MM.1S (cell line): ENCODE results near the gene GPR180.

Source experiments
- DNase-seq: peaks from one replicate; pipeline ENCODE4 v3.0.0-alpha.2; 2015
- H2AFZ ChIP-seq: fragments of 300-600 bp; sonication (generic); 2 replicates; pipeline ENCODE4 v1.6.0; 2016; ENCODE audit warnings: antibody characterized with exemption, low read length
- H3F3A ChIP-seq: fragments of 300-600 bp; sonication (generic); 2 replicates; pipeline ENCODE4 v1.6.1; 2016; ENCODE audit warnings: mild to moderate bottlenecking, antibody characterized with exemption, low read length, moderate library complexity, mixed read lengths; ENCODE audit not compliant: insufficient read depth
- H3K27ac ChIP-seq: fragments of 300-600 bp; sonication (generic); 2 replicates; pipeline ENCODE4 v1.5.1; 2016; ENCODE audit warnings: mild to moderate bottlenecking, low read length
- H3K27me3 ChIP-seq: fragments of 300-600 bp; sonication (generic); replicated peaks from 2 replicates; pipeline ENCODE4 v1.6.0; 2016; ENCODE audit warnings: low read length; ENCODE audit not compliant: insufficient read depth
- H3K36me3 ChIP-seq: fragments of 300-600 bp; sonication (generic); replicated peaks from 2 replicates; pipeline ENCODE4 v1.6.1; 2016; ENCODE audit warnings: mild to moderate bottlenecking, low read length, mixed read lengths; ENCODE audit not compliant: insufficient read depth
- H3K4me1 ChIP-seq: fragments of 300-600 bp; sonication (generic); 2 replicates; pipeline ENCODE4 v1.6.1; 2016; ENCODE audit warnings: low read length, mixed read lengths
- H3K4me2 ChIP-seq: fragments of 300-600 bp; sonication (generic); 2 replicates; pipeline ENCODE4 v1.6.0; 2016; ENCODE audit warnings: low read depth, low read length
- H3K4me3 ChIP-seq: fragments of 300-600 bp; sonication (generic); 2 replicates; pipeline ENCODE4 v1.5.1; 2016; ENCODE audit warnings: low read length, mixed read lengths
- H3K79me2 ChIP-seq: fragments of 300-600 bp; sonication (generic); 2 replicates; pipeline ENCODE4 v1.6.1; 2016; ENCODE audit warnings: mixed run types, low read length, mixed read lengths
- H3K9ac ChIP-seq: fragments of 300-600 bp; sonication (generic); 2 replicates; pipeline ENCODE4 v1.6.1; 2016; ENCODE audit warnings: low read length, mixed read lengths
- H3K9me2 ChIP-seq: fragments of 300-600 bp; sonication (generic); replicated peaks from 2 replicates; pipeline ENCODE4 v1.6.1; 2016; ENCODE audit warnings: mild to moderate bottlenecking, low read length, mixed read lengths; ENCODE audit not compliant: insufficient read depth
- H3K9me3 ChIP-seq: fragments of 300-600 bp; sonication (generic); replicated peaks from 2 replicates; pipeline ENCODE4 v1.6.1; 2016; ENCODE audit warnings: mild to moderate bottlenecking, low read length, mixed read lengths; ENCODE audit not compliant: insufficient read depth
- H4K20me1 ChIP-seq: fragments of 300-600 bp; sonication (generic); 2 replicates; pipeline ENCODE4 v1.6.1; 2016; ENCODE audit warnings: mild to moderate bottlenecking, low read length, moderate library complexity, mixed read lengths; ENCODE audit not compliant: insufficient read depth
- CTCF ChIP-seq: fragments of 300-600 bp; sonication (generic); IDR thresholded peaks from 2 replicates; pipeline ENCODE4 v1.5.1; 2016; ENCODE audit warnings: antibody characterized with exemption, low read length, mixed read lengths
- EZH2 ChIP-seq: fragments of 300-600 bp; sonication (generic); optimal IDR thresholded peaks from 2 replicates; pipeline ENCODE3; 2017; ENCODE audit warnings: low read depth, mild to moderate bottlenecking, antibody characterized with exemption, low read length, mixed read lengths
- EZH2phosphoT487 ChIP-seq: fragments of 300-600 bp; sonication (generic); IDR thresholded peaks from 2 replicates; pipeline ENCODE4 v1.6.1; 2018; ENCODE audit warnings: antibody characterized with exemption, low read length

Gene GPR180

GRCh38 chr13:94677799-94678198 is 76.1 kb downstream of the GPR180 start:
- H4K20me1 ChIP-seq: no peaks in the 10 kb centered on the region
- TF ChIP-seq CTCF (no peak), EZH2phosphoT487 (no peak), EZH2 (no peak)
- H3K36me3 ChIP-seq: no peaks in the 10 kb centered on the region
- no peaks in the 10 kb centered on the region for H3K27me3 ChIP-seq
- H3K4me2 ChIP-seq: no peak overlapping the region
- no peak overlapping the region for H2AFZ ChIP-seq
- no peak overlapping the region for H3K4me3 ChIP-seq
- no peaks in the 10 kb centered on the region for H3K9me3 ChIP-seq
- H3F3A ChIP-seq: no peaks in the 10 kb centered on the region
- no peaks in the 10 kb centered on the region for H3K4me1 ChIP-seq
- no peak overlapping the region for H3K9ac ChIP-seq
- H3K9me2 ChIP-seq: no peaks in the 10 kb centered on the region
- H3K79me2 ChIP-seq: no peaks in the 10 kb centered on the region
- no peak overlapping the region for H3K27ac ChIP-seq
- no peak for DNase-seq

GRCh38 chr13:94678845-94679244 is 77.2 kb downstream of the GPR180 start:
- no peaks in the 10 kb centered on the region for H3K9me3 ChIP-seq
- no peaks in the 10 kb centered on the region for H3K27me3 ChIP-seq
- no peaks in the 10 kb centered on the region for H3K36me3 ChIP-seq
- no peak overlapping the region for H3K9ac ChIP-seq
- H3K4me1 ChIP-seq: no peaks in the 10 kb centered on the region
- H4K20me1 ChIP-seq: no peaks in the 10 kb centered on the region
- no peak overlapping the region for H3K27ac ChIP-seq
- H3K4me2 ChIP-seq: no peak overlapping the region
- H3K79me2 ChIP-seq: no peaks in the 10 kb centered on the region
- no peaks in the 10 kb centered on the region for H3F3A ChIP-seq
- H3K9me2 ChIP-seq: no peaks in the 10 kb centered on the region
- no peak overlapping the region for H3K4me3 ChIP-seq
- TF ChIP-seq CTCF (no peak), EZH2phosphoT487 (no peak), EZH2 (no peak)
- DNase-seq: no peak
- H2AFZ ChIP-seq: no peak overlapping the region

- Histone ChIP-seq H3K9me3 (no peaks in the 10 kb centered on the region), H3F3A (no peaks in the 10 kb centered on the region), H3K9me2 (no peaks in the 10 kb centered on the region), H3K4me1 (no peaks in the 10 kb centered on the region), H3K36me3 (no peaks in the 10 kb centered on the region), H3K79me2 (no peaks in the 10 kb centered on the region), H3K4me2 (no peak overlapping the region), H2AFZ (no peak overlapping the region), H4K20me1 (no peaks in the 10 kb centered on the region), H3K27me3 (no peaks in the 10 kb centered on the region), H3K27ac (no peak overlapping the region), H3K4me3 (no peak overlapping the region), H3K9ac (no peak overlapping the region)
- TF ChIP-seq EZH2 (no peak), CTCF (no peak), EZH2phosphoT487 (no peak)
- DNase-seq: no peak
These were observed 78.0 kb downstream of the GPR180 start for GRCh38 chr13:94679614-94680013.
